Mononuclear cell (primary cell): ENCODE results near the gene TEPSIN. TPM values are rescaled to one million over a fixed set of nuclear protein-coding genes. Genes with fewer than 3 reads are reported as not detected.

Source experiments
- H3K27me3 ChIP-seq: 2 replicates; pipeline ENCODE4 v1.6.0; 2011; ENCODE audit warnings: low read length, control low read depth; ENCODE audit not compliant: insufficient read depth
- H3K4me1 ChIP-seq: 2 replicates; pipeline ENCODE4 v1.5.1; 2011; ENCODE audit warnings: mild to moderate bottlenecking, low read length, control low read depth; ENCODE audit not compliant: insufficient read depth
- H3K4me3 ChIP-seq: 2 replicates; pipeline ENCODE4 v1.5.1; 2011; ENCODE audit warnings: mild to moderate bottlenecking, low read length, moderate library complexity
- H3K9me3 ChIP-seq: 2 replicates; pipeline ENCODE4 v1.5.1; 2011; ENCODE audit warnings: low read depth, mild to moderate bottlenecking, control low read depth, low read length
- total RNA-seq: library from RNA; depleted of rRNA; stranded (reverse); fragments of >200 nt; gene quantifications from one replicate; pipeline ENCODE4 v1.2.3, GENCODE V29; 2012

Gene TEPSIN
- total RNA-seq, 1 donor, result 39.6 TPM

DNA sequence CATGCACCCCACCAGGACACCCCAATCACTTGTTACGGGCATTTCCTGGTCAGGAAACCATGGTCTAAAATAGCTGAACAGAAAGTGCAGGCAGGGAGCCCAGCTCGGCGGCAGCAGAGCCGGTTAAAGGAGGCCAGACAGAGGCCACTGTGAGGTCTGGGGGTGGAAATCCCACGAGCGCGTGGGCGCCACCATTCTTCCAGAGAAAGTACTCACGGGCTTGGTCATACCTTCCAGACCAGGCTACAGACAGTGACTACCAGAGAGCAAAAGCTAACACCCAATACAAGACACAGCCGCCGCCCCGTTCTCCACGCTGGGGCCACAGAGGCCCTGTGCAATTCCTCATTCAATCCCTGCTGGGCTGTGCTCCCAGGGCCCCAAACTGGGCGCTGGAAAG is 28.0 kb downstream of the TEPSIN start:
- Histone ChIP-seq H3K27me3 (no peaks in the 10 kb centered on the region), H3K9me3 (no peaks in the 10 kb centered on the region), H3K4me1 (no peaks in the 10 kb centered on the region), H3K4me3 (no peak overlapping the region)

DNA sequence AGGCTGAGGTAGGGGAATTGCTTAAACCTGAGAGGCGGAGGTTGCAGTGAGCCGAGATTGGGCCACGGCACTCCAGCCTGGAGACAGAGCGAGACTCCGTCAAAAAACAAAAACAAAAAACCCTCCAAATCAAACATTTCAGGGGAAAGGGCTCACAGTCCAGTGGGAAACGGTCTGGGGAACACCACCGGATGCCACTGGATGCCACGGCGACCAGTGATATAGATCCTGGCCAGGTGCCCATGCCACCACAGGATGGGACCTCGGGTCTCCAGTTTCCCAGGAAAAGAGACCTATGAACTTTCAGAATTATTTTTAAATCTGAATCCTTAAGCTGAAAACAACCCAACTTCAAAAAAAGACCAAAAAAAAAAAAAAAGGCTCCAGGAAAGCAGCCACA is 28.4 kb downstream of the TEPSIN start:
- Histone ChIP-seq H3K4me1 (no peaks in the 10 kb centered on the region), H3K9me3 (no peaks in the 10 kb centered on the region), H3K27me3 (no peaks in the 10 kb centered on the region), H3K4me3 (no peak overlapping the region)

GRCh38 chr17:81209141-81209540 is 29.7 kb downstream of the TEPSIN start:
- Histone ChIP-seq H3K4me3 (no peak overlapping the region), H3K4me1 (no peaks in the 10 kb centered on the region), H3K27me3 (no peaks in the 10 kb centered on the region), H3K9me3 (no peaks in the 10 kb centered on the region)

DNA sequence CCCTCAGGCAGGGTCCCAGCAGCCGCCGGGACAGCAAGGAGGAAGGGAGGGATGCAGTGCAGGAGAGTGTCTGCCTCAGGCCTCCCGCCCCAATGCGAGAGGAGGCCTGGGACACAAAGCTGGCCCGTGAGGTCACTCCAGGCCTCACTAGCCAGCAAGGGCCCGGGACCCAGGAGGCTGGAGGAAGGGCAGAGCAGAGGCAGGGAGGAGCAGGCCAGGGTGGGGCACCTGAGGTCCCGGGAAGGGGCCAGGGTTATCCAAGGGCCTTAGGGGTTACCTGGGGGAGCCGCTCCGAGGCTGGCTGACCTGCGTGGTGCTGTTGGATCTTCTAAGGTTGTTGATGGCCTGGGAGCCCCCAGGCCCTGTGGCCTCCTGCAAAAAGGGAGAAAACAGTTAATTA is 30.2 kb downstream of the TEPSIN start:
- Histone ChIP-seq H3K9me3 (no peaks in the 10 kb centered on the region), H3K4me1 (no peaks in the 10 kb centered on the region), H3K4me3 (no peak overlapping the region), H3K27me3 (no peaks in the 10 kb centered on the region)

GRCh38 chr17:81207610-81208581 is 31.0 kb downstream of the TEPSIN start:
- H3K4me3 ChIP-seq, result no peak overlapping the region
- H3K4me1 ChIP-seq, result no peaks in the 10 kb centered on the region
- H3K27me3 ChIP-seq, result no peaks in the 10 kb centered on the region
- H3K9me3 ChIP-seq, result no peaks in the 10 kb centered on the region

- H3K4me3 ChIP-seq, result no peak overlapping the region
- H3K27me3 ChIP-seq, result no peaks in the 10 kb centered on the region
- H3K9me3 ChIP-seq, result no peaks in the 10 kb centered on the region
- no peaks in the 10 kb centered on the region for H3K4me1 ChIP-seq
Measured at GRCh38 chr17:81206657-81207056, 32.2 kb downstream of the TEPSIN start.

DNA sequence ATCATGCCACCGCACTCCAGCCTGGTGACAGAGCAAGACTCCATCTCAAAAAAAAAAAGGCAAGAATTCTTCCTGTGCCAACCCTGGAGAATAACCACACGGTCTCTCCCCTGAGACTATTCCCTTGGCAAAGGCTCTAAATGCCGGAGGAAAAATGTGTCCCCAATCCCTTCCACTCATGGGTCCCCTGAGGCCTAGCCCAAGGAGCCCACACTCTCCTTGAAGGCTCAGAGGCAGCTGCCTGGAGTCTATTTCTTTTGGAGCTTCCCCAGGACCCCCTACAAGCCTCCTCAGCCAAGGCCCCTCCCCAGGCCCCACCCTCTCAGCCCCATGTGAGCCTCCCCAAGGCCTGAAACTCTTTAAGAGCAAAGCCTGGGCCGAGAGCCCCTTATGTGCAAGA is 32.7 kb downstream of the TEPSIN start:
- no peak overlapping the region for H3K4me3 ChIP-seq
- H3K9me3 ChIP-seq, result no peaks in the 10 kb centered on the region

DNA sequence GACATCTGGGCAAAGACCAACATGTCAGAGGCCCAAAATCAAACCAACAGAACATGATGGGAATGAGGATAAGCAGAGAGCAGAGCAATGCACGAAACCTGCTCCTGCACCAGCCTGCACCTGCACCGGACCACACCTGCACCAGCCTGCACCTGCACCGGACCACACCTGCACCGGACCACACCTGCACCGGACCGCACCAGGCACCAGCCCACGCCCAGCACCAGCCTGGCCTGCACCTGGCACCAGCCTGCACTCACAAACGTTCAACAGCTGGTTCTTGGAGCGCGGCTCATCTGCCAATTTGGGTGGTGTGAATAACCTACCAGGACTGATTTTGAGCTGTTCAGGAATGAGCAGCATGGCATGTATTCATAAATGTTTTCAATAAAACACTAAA is 34.3 kb downstream of the TEPSIN start:
- Histone ChIP-seq H3K27me3 (no peaks in the 10 kb centered on the region), H3K4me1 (no peaks in the 10 kb centered on the region), H3K9me3 (no peaks in the 10 kb centered on the region), H3K4me3 (no peak overlapping the region)

More for the DNA sequence above, 32.7 kb downstream of the TEPSIN start:
- Histone ChIP-seq H3K4me1 (no peaks in the 10 kb centered on the region), H3K27me3 (no peaks in the 10 kb centered on the region)

DNA sequence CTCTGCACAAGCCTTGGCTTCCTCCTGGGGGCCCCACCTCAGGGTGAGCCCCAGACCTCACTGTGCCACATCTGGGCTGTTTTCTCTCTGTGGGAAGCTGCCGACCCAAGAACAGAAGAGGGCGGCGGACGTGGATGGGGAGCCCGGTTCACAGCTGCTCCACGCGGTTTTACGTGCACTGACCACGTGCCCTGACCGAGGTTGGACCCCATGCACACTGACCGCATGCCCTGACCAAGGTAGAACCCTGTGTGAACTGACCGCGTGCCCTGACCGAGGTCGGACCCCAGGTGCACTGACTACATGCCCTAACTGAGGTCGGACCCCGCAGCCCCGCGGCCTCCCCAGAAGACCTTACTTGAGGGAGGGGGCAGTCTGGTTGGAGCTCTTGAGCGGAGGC is 35.7 kb downstream of the TEPSIN start:
- Histone ChIP-seq H3K9me3 (no peaks in the 10 kb centered on the region), H3K27me3 (no peaks in the 10 kb centered on the region), H3K4me3 (no peak overlapping the region), H3K4me1 (no peaks in the 10 kb centered on the region)

GRCh38 chr17:81202318-81202717 is 36.5 kb downstream of the TEPSIN start:
- no peaks in the 10 kb centered on the region for H3K27me3 ChIP-seq
- no peaks in the 10 kb centered on the region for H3K4me1 ChIP-seq
- H3K4me3 ChIP-seq, result no peak overlapping the region
- no peaks in the 10 kb centered on the region for H3K9me3 ChIP-seq

DNA sequence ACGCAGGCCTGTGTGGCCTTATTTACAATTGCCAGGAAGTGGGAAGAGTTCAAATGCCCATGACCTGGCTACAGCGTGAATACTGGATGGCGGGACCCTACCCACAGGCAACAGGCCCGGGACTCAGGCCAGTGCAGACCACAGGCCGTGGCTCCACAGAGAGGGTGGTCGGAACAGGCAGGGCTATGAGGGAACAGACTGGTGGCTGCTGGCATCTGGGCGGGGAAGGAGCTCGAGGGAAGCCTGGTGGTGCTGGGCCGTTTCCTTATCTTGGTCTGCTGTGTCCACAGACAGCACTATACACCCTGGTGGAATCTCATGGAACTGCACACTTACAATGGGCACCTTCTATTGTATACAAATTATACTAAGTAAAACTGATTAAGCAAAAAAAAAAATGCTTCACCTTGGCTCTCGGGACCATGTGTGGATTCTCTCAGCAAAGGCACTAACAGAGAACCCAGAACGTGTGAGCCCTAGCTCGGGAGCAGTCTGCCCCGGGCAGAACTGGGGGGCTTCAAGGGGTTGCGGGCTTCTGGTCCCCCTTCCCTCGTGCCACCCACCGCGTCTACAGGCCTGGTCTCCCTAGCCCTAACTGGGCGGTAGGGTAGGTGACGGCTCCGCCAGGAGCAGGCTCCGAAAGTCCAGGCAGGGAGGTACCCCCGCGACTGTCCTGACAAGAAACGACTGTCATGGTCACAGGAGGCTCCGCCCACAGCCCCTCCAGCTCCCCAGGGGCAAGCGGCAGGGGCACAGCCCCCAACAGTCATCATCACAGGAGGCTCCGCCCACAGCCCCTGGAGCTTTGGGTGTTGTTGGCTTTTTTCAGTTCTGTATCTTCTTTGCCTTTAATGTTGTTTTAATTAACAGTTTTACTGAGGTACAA is 37.9 kb downstream of the TEPSIN start:
- no peaks in the 10 kb centered on the region for H3K9me3 ChIP-seq
- H3K4me3 ChIP-seq, result no peak overlapping the region

DNA sequence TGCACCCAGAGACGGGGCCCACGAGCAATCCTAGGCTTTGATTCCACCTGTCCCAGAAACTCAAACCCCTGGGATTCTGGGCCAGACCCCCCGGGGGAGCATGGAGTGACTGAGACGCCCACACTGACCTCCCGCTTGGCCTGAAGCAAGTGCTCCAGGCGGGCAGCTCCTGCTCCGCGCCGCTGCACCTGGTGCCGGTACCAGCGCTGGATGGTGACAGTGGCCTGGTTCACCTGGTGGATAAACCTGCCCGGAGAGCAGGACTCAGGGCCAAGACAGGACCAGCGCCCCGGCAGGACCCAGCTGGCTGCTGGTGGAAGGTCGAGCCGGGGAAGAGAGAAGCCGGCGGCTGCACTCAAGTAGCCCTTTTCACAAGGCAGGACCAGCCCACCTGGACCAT is 38.7 kb downstream of the TEPSIN start:
- no peaks in the 10 kb centered on the region for H3K27me3 ChIP-seq
- H3K9me3 ChIP-seq, result no peaks in the 10 kb centered on the region
- H3K4me1 ChIP-seq, result no peaks in the 10 kb centered on the region
- H3K4me3 ChIP-seq, result no peak overlapping the region

More for the DNA sequence above, 37.9 kb downstream of the TEPSIN start:
- no peaks in the 10 kb centered on the region for H3K27me3 ChIP-seq
- H3K4me1 ChIP-seq, result no peaks in the 10 kb centered on the region

- no peak overlapping the region for H3K4me3 ChIP-seq
- H3K27me3 ChIP-seq, result no peaks in the 10 kb centered on the region
- no peaks in the 10 kb centered on the region for H3K9me3 ChIP-seq
- H3K4me1 ChIP-seq, result no peaks in the 10 kb centered on the region
Measured at GRCh38 chr17:81199482-81199830, 39.4 kb downstream of the TEPSIN start.

DNA sequence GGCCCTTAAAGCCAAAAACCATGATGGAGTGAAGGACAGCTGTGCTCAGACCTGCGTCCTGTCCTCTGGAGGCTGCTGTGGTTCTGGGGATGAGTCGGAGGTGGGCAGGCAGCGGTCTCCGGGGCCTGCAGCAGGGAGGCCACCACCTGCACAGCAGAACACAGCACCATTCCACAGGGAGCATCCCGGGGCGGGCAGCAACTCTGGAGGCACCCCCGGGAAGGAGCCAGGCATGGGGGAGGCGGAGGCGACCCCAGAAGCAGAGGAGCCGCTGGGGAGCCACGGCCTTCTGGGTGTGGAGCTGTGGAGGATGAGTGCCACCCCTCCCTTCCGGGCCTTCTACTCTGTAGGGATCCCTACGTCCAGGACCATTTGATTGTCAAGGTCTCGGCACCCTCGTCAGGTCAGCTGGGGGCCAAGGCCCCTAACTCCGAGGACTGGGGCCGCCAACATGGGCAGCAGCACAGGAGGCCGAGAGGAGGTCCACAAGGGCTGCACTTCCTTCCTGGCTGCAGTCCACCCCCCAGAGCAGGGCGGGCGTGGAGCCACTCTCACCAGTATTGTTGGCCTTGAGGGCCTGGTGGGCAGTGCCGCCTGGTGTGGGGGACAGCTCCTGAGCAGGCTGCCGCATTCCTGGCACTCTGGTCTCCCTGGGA is 39.9 kb downstream of the TEPSIN start:
- no peaks in the 10 kb centered on the region for H3K4me1 ChIP-seq

More for the DNA sequence above, 39.9 kb downstream of the TEPSIN start:
- no peaks in the 10 kb centered on the region for H3K27me3 ChIP-seq
- H3K4me3 ChIP-seq, result no peak overlapping the region
- H3K9me3 ChIP-seq, result no peaks in the 10 kb centered on the region
